PFSK-1 (cell line): ENCODE data around the gene SLC29A4.

ENCODE experiments used
- FOXP2 ChIP-seq: optimal IDR thresholded peaks from 2 replicates; pipeline ENCODE3; 2011; ENCODE audit warnings: borderline replicate concordance, control low read depth, inconsistent platforms; ENCODE audit not compliant: insufficient read depth; ENCODE audit errors: extremely low read length, extremely low read depth
- POLR2AphosphoS5 ChIP-seq: IDR thresholded peaks from 2 replicates; pipeline ENCODE4 v1.6.1; 2012; ENCODE audit warnings: low read depth, mild to moderate bottlenecking, control low read depth, low read length, moderate library complexity
- SIN3A ChIP-seq: IDR thresholded peaks from 2 replicates; pipeline ENCODE4 v1.6.1; 2012; ENCODE audit warnings: mild to moderate bottlenecking, low read length, moderate library complexity, borderline replicate concordance; ENCODE audit not compliant: insufficient read depth
- TAF1 ChIP-seq: IDR thresholded peaks from 2 replicates; pipeline ENCODE4 v1.6.1; 2012; ENCODE audit warnings: low read length, control low read depth, borderline replicate concordance; ENCODE audit not compliant: insufficient read depth
- TF ChIP-seq, protein P1 (sequence below), 2 experiments: IDR thresholded peaks; 2 replicates each; pipeline versions ENCODE4 v1.6.1 to v1.8.0; 2011 to 2012; ENCODE audit warnings: low read depth in 2 of 2, low read length in 2 of 2, control low read depth in 1 of 2, inconsistent platforms in 1 of 2, mild to moderate bottlenecking in 1 of 2, moderate library complexity in 1 of 2; ENCODE audit not compliant: insufficient read depth in 1 of 2

The SLC29A4 gene

DNA sequence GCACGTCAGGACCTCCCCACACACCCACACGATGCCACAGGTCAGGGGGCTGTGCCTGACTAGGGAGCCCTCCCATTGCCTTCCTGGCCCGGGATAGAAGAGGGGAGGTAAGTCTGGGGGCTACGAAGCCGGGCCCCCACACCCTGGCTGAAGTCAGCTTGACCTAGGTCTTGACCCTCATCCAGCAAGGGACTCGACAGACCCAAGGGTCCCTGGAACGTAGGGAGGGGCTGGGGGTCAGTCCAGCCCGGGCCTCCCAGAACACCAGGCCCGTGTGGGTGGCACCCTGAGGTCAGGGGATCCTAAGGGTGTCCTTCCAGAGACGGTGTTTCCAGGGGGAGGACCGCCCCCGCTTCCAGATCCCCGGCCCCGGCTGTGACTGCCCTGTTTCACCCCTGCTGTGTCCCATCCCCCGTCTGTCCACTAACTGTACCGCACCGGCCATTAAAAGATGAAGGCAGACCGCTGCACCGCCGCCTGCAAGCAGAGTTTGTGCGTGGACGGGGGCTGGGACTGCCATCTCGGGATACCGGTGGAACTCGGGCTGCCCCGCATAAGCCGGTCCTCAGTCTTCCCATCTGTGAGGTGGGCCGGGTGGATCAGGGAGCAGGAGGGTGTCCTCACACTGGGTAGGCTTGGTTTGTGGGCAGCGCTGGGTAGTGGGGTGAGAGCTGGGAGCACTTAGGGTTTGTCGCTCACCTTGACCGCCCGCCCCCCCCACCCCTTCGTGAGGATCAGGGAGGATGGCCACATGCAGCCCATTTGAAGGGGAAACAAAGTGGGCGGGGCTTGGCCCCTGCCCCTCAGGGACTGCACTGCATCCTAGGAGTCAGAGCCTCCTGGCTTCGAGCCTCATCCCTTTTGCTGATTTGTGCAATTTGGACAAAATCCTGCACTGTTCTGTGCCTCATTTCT, 21.1 kb downstream of the SLC29A4 start:
- TF ChIP-seq SIN3A (no peak), FOXP2 (no peak), POLR2AphosphoS5 (no peak), TAF1 (no peak)
- TF ChIP-seq, protein P1, sequence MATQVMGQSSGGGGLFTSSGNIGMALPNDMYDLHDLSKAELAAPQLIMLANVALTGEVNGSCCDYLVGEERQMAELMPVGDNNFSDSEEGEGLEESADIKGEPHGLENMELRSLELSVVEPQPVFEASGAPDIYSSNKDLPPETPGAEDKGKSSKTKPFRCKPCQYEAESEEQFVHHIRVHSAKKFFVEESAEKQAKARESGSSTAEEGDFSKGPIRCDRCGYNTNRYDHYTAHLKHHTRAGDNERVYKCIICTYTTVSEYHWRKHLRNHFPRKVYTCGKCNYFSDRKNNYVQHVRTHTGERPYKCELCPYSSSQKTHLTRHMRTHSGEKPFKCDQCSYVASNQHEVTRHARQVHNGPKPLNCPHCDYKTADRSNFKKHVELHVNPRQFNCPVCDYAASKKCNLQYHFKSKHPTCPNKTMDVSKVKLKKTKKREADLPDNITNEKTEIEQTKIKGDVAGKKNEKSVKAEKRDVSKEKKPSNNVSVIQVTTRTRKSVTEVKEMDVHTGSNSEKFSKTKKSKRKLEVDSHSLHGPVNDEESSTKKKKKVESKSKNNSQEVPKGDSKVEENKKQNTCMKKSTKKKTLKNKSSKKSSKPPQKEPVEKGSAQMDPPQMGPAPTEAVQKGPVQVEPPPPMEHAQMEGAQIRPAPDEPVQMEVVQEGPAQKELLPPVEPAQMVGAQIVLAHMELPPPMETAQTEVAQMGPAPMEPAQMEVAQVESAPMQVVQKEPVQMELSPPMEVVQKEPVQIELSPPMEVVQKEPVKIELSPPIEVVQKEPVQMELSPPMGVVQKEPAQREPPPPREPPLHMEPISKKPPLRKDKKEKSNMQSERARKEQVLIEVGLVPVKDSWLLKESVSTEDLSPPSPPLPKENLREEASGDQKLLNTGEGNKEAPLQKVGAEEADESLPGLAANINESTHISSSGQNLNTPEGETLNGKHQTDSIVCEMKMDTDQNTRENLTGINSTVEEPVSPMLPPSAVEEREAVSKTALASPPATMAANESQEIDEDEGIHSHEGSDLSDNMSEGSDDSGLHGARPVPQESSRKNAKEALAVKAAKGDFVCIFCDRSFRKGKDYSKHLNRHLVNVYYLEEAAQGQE (IDR thresholded peaks at IDR 0.05; ENCODE audit: insufficient read depth in 1 of 2, low read depth in 2 of 2, low read length in 2 of 2), result no peak

DNA sequence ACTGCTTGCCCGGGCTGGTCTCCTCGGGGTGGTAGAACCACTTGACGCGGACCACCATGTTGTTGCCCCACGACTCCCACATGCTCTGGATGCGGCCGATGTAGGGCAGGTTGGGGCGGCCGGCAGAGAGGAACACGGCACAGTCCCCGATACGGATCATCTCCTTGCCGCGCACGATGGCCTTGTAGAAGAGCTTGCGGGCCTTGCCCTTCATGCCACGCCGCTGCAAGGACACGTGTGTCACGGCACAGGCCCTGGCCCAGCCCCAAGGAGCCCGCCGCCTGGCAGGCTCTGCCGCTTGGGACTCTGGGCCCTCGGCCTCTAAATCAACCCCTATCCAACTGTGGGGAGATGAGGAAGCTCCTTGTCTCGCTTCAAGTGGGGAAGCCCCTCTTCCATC, 26.4 kb downstream of the SLC29A4 start:
- TF ChIP-seq, protein P1 (IDR thresholded peaks at IDR 0.05; ENCODE audit: insufficient read depth in 1 of 2, low read depth in 2 of 2, low read length in 2 of 2), result no peak
- TF ChIP-seq FOXP2 (no peak), TAF1 (no peak), POLR2AphosphoS5 (no peak), SIN3A (no peak)

DNA sequence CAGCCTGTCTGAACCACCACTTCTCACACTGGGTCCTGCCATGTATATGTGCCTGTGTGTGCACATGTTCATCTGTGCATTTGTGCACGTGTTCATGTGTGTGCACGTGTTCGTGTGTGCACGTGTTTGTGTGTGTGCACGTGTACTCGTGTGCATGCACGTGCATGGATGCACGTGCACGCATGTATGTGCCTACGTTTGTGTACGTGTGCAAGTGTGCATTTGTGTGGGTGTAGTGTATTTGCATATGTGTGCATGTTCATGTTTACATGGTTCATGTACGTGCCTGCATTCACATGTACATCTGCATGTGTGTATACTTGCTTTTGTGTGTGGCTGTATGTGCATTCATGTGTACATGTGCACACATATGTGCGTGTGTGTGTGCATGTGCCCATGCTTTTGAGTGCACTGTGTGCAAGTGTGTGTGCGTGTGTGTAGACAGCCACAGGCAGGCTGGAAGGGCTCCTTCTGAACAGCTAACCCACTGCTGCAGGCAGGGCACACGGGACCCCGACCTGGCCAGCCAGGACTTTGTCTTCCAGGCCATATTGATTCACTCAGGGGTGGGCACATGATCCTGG, 28.2 kb downstream of the SLC29A4 start:
- TF ChIP-seq FOXP2, result no peak
- TF ChIP-seq TAF1, result no peak
- TF ChIP-seq, protein P1 (IDR thresholded peaks at IDR 0.05; ENCODE audit: insufficient read depth in 1 of 2, low read depth in 2 of 2, low read length in 2 of 2), result no peak
- TF ChIP-seq POLR2AphosphoS5, result no peak
- TF ChIP-seq SIN3A, result no peak

DNA sequence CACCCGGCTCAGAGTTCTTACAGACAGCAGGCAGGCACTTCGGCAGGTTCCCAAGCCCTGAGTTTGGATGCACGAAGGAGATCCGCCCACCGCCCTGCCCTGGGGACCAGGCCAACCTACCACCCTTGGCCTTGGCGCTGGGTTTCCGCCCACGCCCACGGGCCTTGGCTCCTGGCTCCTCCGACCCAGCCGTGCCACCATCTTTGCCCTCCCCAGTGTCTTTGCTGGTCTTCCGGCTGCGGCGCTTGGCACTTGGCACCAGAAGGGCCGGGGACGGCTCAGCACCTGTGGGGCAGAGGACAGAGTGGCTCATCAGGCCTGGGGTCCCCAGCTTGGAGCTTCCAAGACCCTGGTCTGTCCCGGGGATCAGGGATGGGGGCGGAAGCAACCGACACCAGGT, 32.1 kb downstream of the SLC29A4 start:
- TF ChIP-seq TAF1 (no peak), FOXP2 (no peak), POLR2AphosphoS5 (no peak), SIN3A (no peak)
- TF ChIP-seq, protein P1 (IDR thresholded peaks at IDR 0.05; ENCODE audit: insufficient read depth in 1 of 2, low read depth in 2 of 2, low read length in 2 of 2), result no peak
